K562 (cell line): ENCODE data around the gene C5AR2. TPM values are rescaled to one million over a fixed set of nuclear protein-coding genes. Genes with fewer than 3 reads are reported as not detected.

ENCODE experiments used
- ATAC-seq: fragments of 200-7000 bp; cut with Tn5 transposase; 3 replicates; pipeline ENCODE4 v1.9.1; 2020; ENCODE audit warnings: moderate library complexity
- BruUV-seq: library from RNA; stranded (reverse); fragments of 400-500 nt; replicated peaks from 2 replicates; lab custom pipeline; 2021; lab: Mats Ljungman, UMichigan
- CTCF ChIA-PET: fragments of 300-600 bp; formaldehyde crosslinking; extraction: SDS; loops from one replicate; lab custom pipeline; 2021; ENCODE audit warnings: low intra/inter-chr PET ratio; lab: Yijun Ruan, JAX
- POLR2A ChIA-PET: fragments of 300-600, 350-650 bp; sonication (Branson Sonifier 250); formaldehyde crosslinking; extraction: SDS; loops from one replicate; lab custom pipeline; 2021; ENCODE audit warnings: antibody characterized with exemption, inconsistent platforms; lab: Yijun Ruan, JAX
- DNase-seq, 4 experiments: peaks; one replicate each; pipeline versions ENCODE4 v3.0.0 to v3.0.0-alpha.2; 2011 to 2018; ENCODE audit warnings: low spot score in 3 of 4, mixed read lengths in 3 of 4; ENCODE audit errors: extremely low read depth in 1 of 4
- FAIRE-seq: peaks from 2 replicates; lab custom pipeline; 2011; peaks lifted over from hg19 to GRCh38; lab: Jason Lieb, UNC
- H2AFZ ChIP-seq: 2 replicates; pipeline ENCODE4 v1.6.0; 2011; ENCODE audit warnings: low read depth, low read length, control low read depth, inconsistent platforms
- H3K27ac ChIP-seq: fragments of 200-600 bp; 3 replicates; pipeline ENCODE4 v1.8.0; 2011; ENCODE audit warnings: low read depth, mild to moderate bottlenecking, control low read depth, inconsistent platforms, low read length, moderate library complexity, mixed read lengths; ENCODE audit errors: extremely low read depth
- H3K27me3 ChIP-seq, 2 experiments: fragments of 300-600 bp in 1 of 2; 2 replicates in 1 of 2; 3 replicates in 1 of 2; pipeline versions ENCODE4 v1.6.0 to v1.8.0; 2011; ENCODE audit warnings: inconsistent platforms in 2 of 2, low read length in 2 of 2, mild to moderate bottlenecking in 1 of 2, mixed read lengths in 1 of 2, moderate library complexity in 1 of 2; ENCODE audit not compliant: control insufficient read depth in 2 of 2, insufficient read depth in 2 of 2
- H3K36me3 ChIP-seq: fragments of 300-600 bp; 3 replicates; pipeline ENCODE4 v1.8.0; 2011; ENCODE audit warnings: mild to moderate bottlenecking, low read length, inconsistent platforms; ENCODE audit not compliant: control insufficient read depth, insufficient read depth
- H3K4me1 ChIP-seq, 2 experiments: fragments of 200-600 bp in 1 of 2; replicated peaks in 1 of 2; 2 replicates in 1 of 2; 3 replicates in 1 of 2; pipeline versions ENCODE4 v1.5.1 to v1.8.0; 2011; ENCODE audit warnings: inconsistent platforms in 2 of 2, low read length in 2 of 2, mild to moderate bottlenecking in 1 of 2, mixed read lengths in 1 of 2, moderate library complexity in 1 of 2; ENCODE audit not compliant: control insufficient read depth in 2 of 2, insufficient read depth in 2 of 2
- H3K4me2 ChIP-seq: 2 replicates; pipeline ENCODE4 v1.6.1; 2011; ENCODE audit warnings: low read length, control low read depth, inconsistent platforms, mixed read lengths; ENCODE audit not compliant: insufficient read depth
- H3K4me3 ChIP-seq: fragments of 200-600 bp; sonication (generic), shearing (Covaris generic); 2 replicates; pipeline ENCODE4 v1.5.1; 2016; ENCODE audit warnings: control low read depth, inconsistent platforms
- H3K79me2 ChIP-seq: fragments of 200-600 bp; 3 replicates; pipeline ENCODE4 v1.8.0; 2011; ENCODE audit warnings: low read length, inconsistent platforms; ENCODE audit not compliant: control insufficient read depth, insufficient read depth
- H3K9ac ChIP-seq, 2 experiments: 2 replicates each; pipeline versions ENCODE4 v1.6.0 to v1.6.1; 2011; ENCODE audit warnings: low read depth in 2 of 2, low read length in 2 of 2, control low read depth in 1 of 2, inconsistent platforms in 1 of 2, mild to moderate bottlenecking in 1 of 2, mixed read lengths in 1 of 2; ENCODE audit not compliant: insufficient read depth in 1 of 2
- H3K9me1 ChIP-seq: one replicate; pipeline ENCODE4 v1.6.0; 2011; ENCODE audit warnings: inconsistent platforms, mild to moderate bottlenecking, low read length, moderate library complexity; ENCODE audit not compliant: control insufficient read depth, insufficient read depth
- H3K9me3 ChIP-seq: replicated peaks from 2 replicates; pipeline ENCODE4 v1.5.1; 2011; ENCODE audit warnings: low read depth, low read length, inconsistent platforms; ENCODE audit not compliant: control insufficient read depth, insufficient read depth
- H4K20me1 ChIP-seq: replicated peaks from 2 replicates; pipeline ENCODE4 v1.6.1; 2011; ENCODE audit warnings: low read length, inconsistent platforms, mixed read lengths; ENCODE audit not compliant: control insufficient read depth, insufficient read depth
- BRD4 ChIP-seq: fragments of 200-600 bp; sonication (generic); IDR thresholded peaks from 2 replicates; pipeline ENCODE4 v1.6.1; 2017; ENCODE audit warnings: inconsistent platforms
- CEBPB ChIP-seq: fragments of 450-650 bp; IDR thresholded peaks from 2 replicates; pipeline ENCODE4 v1.6.1; 2016; ENCODE audit warnings: missing genetic modification characterization, missing compliant biosample characterization
- CEBPG ChIP-seq, 3 experiments: fragments of 200-800 bp in 1 of 3; sonication (Bioruptor generic) in 1 of 3; sonication (generic) in 1 of 3; formaldehyde crosslinking in 1 of 3; IDR thresholded peaks in 2 of 3; conservative IDR thresholded peaks in 1 of 3; 2 replicates each; pipeline versions ENCODE4 v1.6.1 to v1.8.0; 2016 to 2022; ENCODE audit warnings: missing compliant biosample characterization in 2 of 3, missing genetic modification characterization in 2 of 3, mild to moderate bottlenecking in 1 of 3, missing genetic modification reagents in 1 of 3
- HDAC8 ChIP-seq: fragments of 450-650 bp; IDR thresholded peaks from 2 replicates; pipeline ENCODE4 v1.6.1; 2016; ENCODE audit warnings: mild to moderate bottlenecking, missing genetic modification characterization, moderate library complexity, missing compliant biosample characterization
- KAT2B ChIP-seq: IDR thresholded peaks from one replicate; pipeline ENCODE4 v1.6.1; 2012; ENCODE audit warnings: low read depth, mild to moderate bottlenecking, control low read depth, inconsistent platforms, low read length, moderate library complexity
- KAT8 ChIP-seq: fragments of 450-650 bp; IDR thresholded peaks from 2 replicates; pipeline ENCODE4 v1.6.1; 2016; ENCODE audit warnings: low read depth, mild to moderate bottlenecking
- MTF1 ChIP-seq: fragments of 250-450 bp; sonication (Bioruptor Pico); IDR thresholded peaks from 2 replicates; pipeline ENCODE4 v1.9.0; 2021; ENCODE audit warnings: moderate library complexity, mild to moderate bottlenecking, inconsistent platforms, borderline replicate concordance
- MYBL2 ChIP-seq, 2 experiments: fragments of 450-650 bp in 1 of 2; sonication (generic) in 1 of 2; formaldehyde crosslinking in 1 of 2; IDR thresholded peaks; 2 replicates each; pipeline versions ENCODE4 v1.6.1 to v1.8.1; 2017 to 2022; ENCODE audit warnings: borderline replicate concordance in 1 of 2, inconsistent platforms in 1 of 2, low read depth in 1 of 2, mild to moderate bottlenecking in 1 of 2, missing genetic modification reagents in 1 of 2, moderate library complexity in 1 of 2
- NCOA1 ChIP-seq: fragments of 450-650 bp; IDR thresholded peaks from 2 replicates; pipeline ENCODE4 v1.6.1; 2016; ENCODE audit warnings: low read depth
- NFIX ChIP-seq: fragments of 250-450 bp; sonication (Bioruptor Pico); IDR thresholded peaks from 2 replicates; pipeline ENCODE4 v1.4.0; 2020; ENCODE audit warnings: low read depth, mild to moderate bottlenecking, moderate library complexity
- PYGO2 ChIP-seq: fragments of 450-650 bp; IDR thresholded peaks from 2 replicates; pipeline ENCODE4 v1.6.1; 2016; ENCODE audit warnings: mild to moderate bottlenecking, missing genetic modification characterization, moderate library complexity, missing compliant biosample characterization
- RAD51 ChIP-seq: fragments of 450-650 bp; IDR thresholded peaks from 2 replicates; pipeline ENCODE4 v1.7.1; 2016; ENCODE audit warnings: low read depth, mild to moderate bottlenecking, borderline replicate concordance
- RCOR1 ChIP-seq, 2 experiments: IDR thresholded peaks; 2 replicates each; pipeline ENCODE4 v1.6.1; 2012; ENCODE audit warnings: low read depth in 2 of 2, low read length in 2 of 2, borderline replicate concordance in 1 of 2, improper control_type of control experiment in 1 of 2
- SAFB2 ChIP-seq: fragments of 200-400 bp; formaldehyde crosslinking; IDR thresholded peaks from 2 replicates; pipeline ENCODE4 v1.6.1; 2018; ENCODE audit warnings: borderline replicate concordance, low read length, low read depth, moderate library complexity; ENCODE audit not compliant: severe bottlenecking
- TEAD4 ChIP-seq, 2 experiments: sonication (generic) in 1 of 2; formaldehyde crosslinking in 1 of 2; IDR thresholded peaks; 2 replicates each; pipeline versions ENCODE4 v1.6.1 to v1.8.0; 2012 to 2022; ENCODE audit warnings: borderline replicate concordance in 1 of 2, inconsistent platforms in 1 of 2, low read length in 1 of 2, mild to moderate bottlenecking in 1 of 2, missing genetic modification reagents in 1 of 2
- ZEB2 ChIP-seq: fragments of 450-650 bp; IDR thresholded peaks from 2 replicates; pipeline ENCODE4 v1.6.1; 2016
- ZNF217 ChIP-seq: sonication (generic); formaldehyde crosslinking; IDR thresholded peaks from 2 replicates; pipeline ENCODE4 v1.8.0; 2022; ENCODE audit warnings: mild to moderate bottlenecking, missing genetic modification reagents
- WGBS: fragments of 100-300 bp; shearing (Covaris generic); methylation state at CpG from one replicate; pipeline ENCODE4 v1.1.6; 2016; ENCODE audit warnings: low coverage, mixed read lengths; ENCODE audit not compliant: insufficient coverage; ENCODE audit errors: missing lambda C conversion rate; 5-methylcytosine and 5-hydroxymethylcytosine counted together
- in situ Hi-C: fragments of 300-500 bp; cut with MboI; formaldehyde crosslinking; loops from 4 replicates; pipeline ENCODE4 v1.15.0; 2018; ENCODE audit warnings: inconsistent platforms, mixed read lengths
- intact Hi-C: fragments of 100-400 bp; cut with micrococcal nuclease; formaldehyde crosslinking; loops from 2 replicates; pipeline ENCODE4 v1.14.2; 2022
- polyA plus RNA-seq, 8 experiments: library from polyadenylated mRNA; depleted of rRNA in 4 of 8; stranded (reverse) in 5 of 8; unstranded in 3 of 8; fragments of >200 nt; fragmentation: Nextera tagmentation in 2 of 8; fragmentation: Illumina TruSeq in 1 of 8; extraction: Ambion mirVana in 2 of 8; extraction: Trizol in 1 of 8; gene quantifications; 2 replicates each; pipeline versions ENCODE4 v1.2.1 to v1.2.3, GENCODE V29; 2011 to 2014; ENCODE audit warnings: inconsistent platforms in 1 of 8, missing spikeins in 1 of 8
- total RNA-seq, 7 experiments: library from RNA; depleted of rRNA in 6 of 7; stranded (reverse); fragments of >200 nt in 6 of 7; fragmentation: Illumina TruSeq in 2 of 7; extraction: Trizol in 2 of 7; gene quantifications; 2 replicates each; pipeline versions ENCODE4 v1.2.1 to v1.2.3, GENCODE V29; 2011 to 2021; ENCODE audit warnings: low replicate concordance in 1 of 7

C5AR2 gene
- total and polyA plus RNA-seq, 9 of the 15 experiments (the other 6 are each of a cell fraction or from before 2014, with no cell fraction given), result 0.01 to 1.1 (median 0.13) TPM

- in situ Hi-C loops, result no loop called here
- BruUV-seq, result no TSS peak
- H3K9me3 ChIP-seq, result no peaks in the 10 kb centered on the region
- no peaks in the 10 kb centered on the region for H3K9me1 ChIP-seq
- H2AFZ ChIP-seq, result no peak overlapping the region
- no peak overlapping the region for H3K9ac ChIP-seq
- ChIA-PET CTCF (interaction anchor here (1.8 kb wide), 1 partner anchor 81 kb away, joined by 9 read pairs; no protein-coding TSS in a partner anchor), POLR2A (no interaction called here)
- H3K27me3 ChIP-seq, result no peaks in the 10 kb centered on the region
- no peak overlapping the region for H3K4me2 ChIP-seq
- H3K27ac ChIP-seq, result no peak overlapping the region
- intact Hi-C loops, result no loop called here
- FAIRE-seq (no peak), ATAC-seq (no peak), DNase-seq (peak in 1 of 4 experiments; percentile 35)
- 13% methylated on average over 5 of the region's 5 CpGs for WGBS
- no peaks in the 10 kb centered on the region for H3K79me2 ChIP-seq
- no peak overlapping the region for H3K4me3 ChIP-seq
- no peaks in the 10 kb centered on the region for H4K20me1 ChIP-seq
- H3K4me1 ChIP-seq, result peaks cover 14 to 30% of the 10 kb centered on the region in 2 experiments; a peak in 4 of 5 replicates
- no peaks in the 10 kb centered on the region for H3K36me3 ChIP-seq
- TF ChIP-seq SAFB2 (no peak), BRD4 (no peak), RAD51 (no peak), TEAD4 (IDR thresholded peaks at IDR 0.05; ENCODE audit: low read length) (0 out of 2 replicates have a peak, but pooled peaks have one; percentile 9), TEAD4 (CRISPR knock-in tag; IDR thresholded peaks at IDR 0.05; ENCODE audit: borderline replicate concordance) (no peak), KAT8 (no peak), KAT2B (no peak), RCOR1 (IDR thresholded peaks at IDR 0.05; ENCODE audit: borderline replicate concordance in 1 of 2, low read depth in 2 of 2, low read length in 2 of 2) (0 out of 4 replicates have a peak, but pooled peaks of 1 of the 2 experiments have one; percentile 33), PYGO2 (no peak), NFIX (CRISPR knock-in tag) (no peak), ZEB2 (no peak), MTF1 (CRISPR knock-in tag) (no peak), MYBL2 (IDR thresholded peaks at IDR 0.05; ENCODE audit: low read depth) (no peak), MYBL2 (CRISPR knock-in tag; IDR thresholded peaks at IDR 0.05; ENCODE audit: borderline replicate concordance) (no peak), CEBPG (CRISPR knock-in tag; IDR thresholded peaks at IDR 0.05) (peak; percentile 86), CEBPG (tag; conservative IDR thresholded peaks at IDR 0.05 in 1 of 2, IDR thresholded peaks at IDR 0.05 in 1 of 2) (peak; percentile 86 to 94), ZNF217 (CRISPR knock-in tag) (no peak), NCOA1 (no peak), CEBPB (tag) (peak; percentile 63), HDAC8 (tag) (no peak)
These were observed 21.2 kb upstream of the C5AR2 start for GRCh38 chr19:47310819-47311218.
